A549 treated with Mapracorat at 1 μM for 4 hours (cell line): ENCODE data around the gene UBE2G2. TPM values are rescaled to one million over a fixed set of nuclear protein-coding genes. Genes with fewer than 3 reads are reported as not detected.

ENCODE experiments used
- total RNA-seq: library from RNA; stranded (reverse); fragments of 200-300 nt; extraction: Qiagen RNA extraction; gene quantifications from 5 replicates; pipeline ENCODE4 v1.2.3, GENCODE V29; 2022

The UBE2G2 gene
- 29.4 to 38.6 TPM (median 32.5 TPM) in 5 replicates for total RNA-seq

GRCh38 chr21:44801468-44802395 lies at the start of gene UBE2G2:
TSS of gene UBE2G2 (minus strand) at chr21:44801820. CDS start at chr21:44801748, 72 bp downstream.

GRCh38 chr21:44817914-44818639 lies 16.5 kb upstream of the UBE2G2 start, which contains the start of gene SUMO3:
TSS of gene SUMO3 (minus strand) at chr21:44818062. CDS start at chr21:44817968, 94 bp downstream.

Other genes starting within 250 kb of the UBE2G2 start
- not detected in 5 replicates for gene KRTAP10-3, start 243.0 kb downstream of the UBE2G2 start, total RNA-seq
- gene KRTAP10-4, start 228.1 kb downstream of the UBE2G2 start, total RNA-seq = not detected in 5 replicates
- not detected in 5 replicates for gene KRTAP10-5, start 221.2 kb downstream of the UBE2G2 start, total RNA-seq
- not detected in 5 replicates for gene KRTAP10-6, start 209.3 kb downstream of the UBE2G2 start, total RNA-seq
- not detected in 5 replicates for gene KRTAP10-7, start 201.2 kb downstream of the UBE2G2 start, total RNA-seq
- not detected in 5 replicates for gene KRTAP10-8, start 189.7 kb downstream of the UBE2G2 start, total RNA-seq
- gene KRTAP10-9, start 174.7 kb downstream of the UBE2G2 start, total RNA-seq = not detected in 5 replicates
- gene KRTAP10-10, start 164.5 kb downstream of the UBE2G2 start, total RNA-seq = not detected in 5 replicates
- not detected in 5 replicates for gene KRTAP10-11, start 155.4 kb downstream of the UBE2G2 start, total RNA-seq
- not detected in 5 replicates for gene KRTAP12-4, start 147.2 kb downstream of the UBE2G2 start, total RNA-seq
- gene KRTAP12-3, start 143.9 kb downstream of the UBE2G2 start, total RNA-seq = not detected in 5 replicates
- not detected in 5 replicates for gene KRTAP12-2, start 134.9 kb downstream of the UBE2G2 start, total RNA-seq
- gene KRTAP12-1, start 119.7 kb downstream of the UBE2G2 start, total RNA-seq = not detected in 5 replicates
- not detected in 5 replicates for gene KRTAP10-12, start 104.6 kb downstream of the UBE2G2 start, total RNA-seq
- gene TSPEAR, start 90.2 kb downstream of the UBE2G2 start, total RNA-seq = not detected in 5 replicates
- gene SUMO3, start 16.2 kb upstream of the UBE2G2 start, total RNA-seq = 58.7 to 71.6 TPM (median 69.0 TPM) in 5 replicates
- 86.5 to 99.6 TPM (median 97.4 TPM) in 5 replicates for gene PTTG1IP, start 71.9 kb upstream of the UBE2G2 start, total RNA-seq
- 0.55 to 0.99 TPM (median 0.76 TPM) in 5 replicates for gene ITGB2, start 119.1 kb upstream of the UBE2G2 start, total RNA-seq
- 42.4 to 61.8 TPM (median 56.3 TPM) in 5 replicates for gene SLX9, start 138.2 kb upstream of the UBE2G2 start, total RNA-seq